IPS-18c (cell line): ENCODE data around the gene DCDC2C.
A peak's percentile ranks its signal among the peaks of the same experiment; 100 is the strongest.
"Not testable (repeated sequence)": the region's sequence is repeated elsewhere in the genome, so short reads cannot be mapped to it uniquely, and the experiment has no call there.

Experiments
- H3K4me3 ChIP-seq: 2 replicates; pipeline ENCODE4 v1.7.0; 2013; ENCODE audit warnings: low read depth, mild to moderate bottlenecking, low read length, moderate library complexity; ENCODE audit not compliant: insufficient read depth
- H3K9me3 ChIP-seq: one replicate; pipeline ENCODE4 v1.6.1; 2013; ENCODE audit warnings: mild to moderate bottlenecking, low read length, moderate library complexity; ENCODE audit not compliant: control insufficient read depth, insufficient read depth

DCDC2C gene

GRCh38 chr2:3703236-3703756, at the start of gene DCDC2C:
Gene DCDC2C, plus strand, starts transcription at chr2:3703575. Its CDS starts 177 bp downstream, at chr2:3703752.
- Histone ChIP-seq H3K9me3 (peaks cover 4% of the 10 kb centered on the region), H3K4me3 (peak within 1 kb of the TSS; percentile 50)

- H3K4me3 ChIP-seq = no peak overlapping the region
- H3K9me3 ChIP-seq = peaks cover 2% of the 10 kb centered on the region
Observed at GRCh38 chr2:3654011-3654410, 49.4 kb upstream of the DCDC2C start.

- H3K4me3 ChIP-seq = no peak overlapping the region
- peaks cover 2% of the 10 kb centered on the region for H3K9me3 ChIP-seq
Observed at GRCh38 chr2:3654531-3655225, 48.7 kb upstream of the DCDC2C start.

GRCh38 chr2:3655871-3656761, 47.3 kb upstream of the DCDC2C start:
- peaks cover 2% of the 10 kb centered on the region for H3K9me3 ChIP-seq

GRCh38 chr2:3656762-3657721, 46.3 kb upstream of the DCDC2C start:
- Histone ChIP-seq H3K4me3 (no peak overlapping the region), H3K9me3 (peaks cover 2% of the 10 kb centered on the region)

More at GRCh38 chr2:3655871-3656761, 47.3 kb upstream of the DCDC2C start:
- H3K4me3 ChIP-seq = no peak overlapping the region

GRCh38 chr2:3657881-3658280, 45.5 kb upstream of the DCDC2C start, which contains the start of gene ALLC:
Gene ALLC, plus strand, starts transcription at chr2:3658200. Its CDS starts 12,958 bp downstream, at chr2:3671158.
- H3K4me3 ChIP-seq = no peak within 1 kb of the TSS
- peaks cover 2% of the 10 kb centered on the region for H3K9me3 ChIP-seq

- H3K9me3 ChIP-seq = peaks cover 2% of the 10 kb centered on the region
- no peak overlapping the region for H3K4me3 ChIP-seq
Observed at GRCh38 chr2:3659447-3660432, 43.6 kb upstream of the DCDC2C start.

GRCh38 chr2:3660640-3661039, 42.7 kb upstream of the DCDC2C start:
- not testable (repeated sequence) for H3K4me3 ChIP-seq, H3K9me3 ChIP-seq

GRCh38 chr2:3661149-3661660, 42.2 kb upstream of the DCDC2C start:
- Histone ChIP-seq H3K9me3 (peaks cover 2% of the 10 kb centered on the region), H3K4me3 (no peak overlapping the region)

- Histone ChIP-seq H3K9me3 (no peaks in the 10 kb centered on the region), H3K4me3 (no peak overlapping the region)
Observed at GRCh38 chr2:3662239-3662638, 41.1 kb upstream of the DCDC2C start.

- H3K9me3 ChIP-seq = no peaks in the 10 kb centered on the region
- no peak overlapping the region for H3K4me3 ChIP-seq
Observed at GRCh38 chr2:3664118-3664517, 39.3 kb upstream of the DCDC2C start.

GRCh38 chr2:3664925-3665324, 38.5 kb upstream of the DCDC2C start:
- Histone ChIP-seq H3K4me3 (no peak overlapping the region), H3K9me3 (no peaks in the 10 kb centered on the region)

GRCh38 chr2:3665886-3666612, 37.3 kb upstream of the DCDC2C start:
- no peak overlapping the region for H3K4me3 ChIP-seq
- H3K9me3 ChIP-seq = no peaks in the 10 kb centered on the region

- Histone ChIP-seq H3K9me3 (no peaks in the 10 kb centered on the region), H3K4me3 (no peak overlapping the region)
Observed at GRCh38 chr2:3666613-3666975, 36.8 kb upstream of the DCDC2C start.

- Histone ChIP-seq H3K4me3 (no peak overlapping the region), H3K9me3 (no peaks in the 10 kb centered on the region)
Observed at GRCh38 chr2:3667151-3667631, 36.2 kb upstream of the DCDC2C start.
